GM21360 (cell line): ENCODE data around the gene TSPAN31.
"Not testable (repeated sequence)": the region's sequence is repeated elsewhere in the genome, so short reads cannot be mapped to it uniquely, and the experiment has no call there.

ENCODE experiments used
- ATAC-seq: cut with Tn5 transposase; IDR thresholded peaks from one replicate; pipeline ENCODE4 v1.9.1; 2021; ENCODE audit warnings: mild to moderate bottlenecking, moderate library complexity; ENCODE audit not compliant: unreplicated experiment

TSPAN31 gene

GRCh38 chr12:57765698-57766463, 21.0 kb downstream of the TSPAN31 start:
- no peak for ATAC-seq

DNA sequence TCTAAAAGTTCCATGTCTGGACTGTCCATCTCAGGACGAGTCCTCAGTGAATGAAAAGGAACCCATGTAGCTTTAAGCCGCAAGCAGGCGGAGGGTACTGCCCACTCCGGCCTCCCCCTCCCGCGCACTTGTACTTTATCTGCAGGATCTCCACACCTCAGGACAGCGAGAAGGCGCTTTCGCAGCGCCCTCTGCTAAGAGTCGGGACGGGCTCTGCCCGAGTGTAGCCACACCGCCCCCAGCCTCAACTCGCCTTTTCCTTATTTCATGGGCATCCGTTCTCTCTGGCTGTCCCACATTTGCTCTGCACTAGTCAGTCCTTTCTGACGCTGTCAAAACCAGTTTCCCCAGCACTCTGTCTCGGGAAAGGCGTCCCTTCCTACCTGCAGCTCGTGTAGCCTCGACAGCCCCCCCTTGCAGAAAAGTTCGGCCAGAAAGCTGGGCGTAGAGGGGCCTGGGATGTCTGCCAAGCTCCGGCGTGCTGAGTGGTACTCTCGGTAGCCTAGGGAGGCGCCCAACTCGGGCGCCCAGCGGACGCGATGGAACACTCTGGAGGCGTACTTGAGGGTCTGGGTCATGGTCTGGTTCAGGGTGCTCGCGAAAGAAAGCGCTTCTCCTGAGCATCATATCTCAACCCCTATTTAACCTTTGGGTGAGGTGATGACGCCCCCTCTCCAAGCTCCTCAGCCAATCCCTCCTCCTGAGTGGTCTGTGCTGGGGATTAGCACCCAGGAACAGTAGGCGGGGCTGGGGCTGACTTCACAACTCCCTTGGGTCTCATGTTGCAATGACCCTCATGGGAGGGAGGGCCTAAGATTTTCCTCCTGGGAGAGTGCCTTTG, 21.8 kb downstream of the TSPAN31 start, which contains the start of gene CYP27B1:
Gene CYP27B1 (minus strand): TSS at position 615 of the 841 bp plus-strand sequence. CDS start 37 bp downstream, at position 578.
- ATAC-seq = no peak

DNA sequence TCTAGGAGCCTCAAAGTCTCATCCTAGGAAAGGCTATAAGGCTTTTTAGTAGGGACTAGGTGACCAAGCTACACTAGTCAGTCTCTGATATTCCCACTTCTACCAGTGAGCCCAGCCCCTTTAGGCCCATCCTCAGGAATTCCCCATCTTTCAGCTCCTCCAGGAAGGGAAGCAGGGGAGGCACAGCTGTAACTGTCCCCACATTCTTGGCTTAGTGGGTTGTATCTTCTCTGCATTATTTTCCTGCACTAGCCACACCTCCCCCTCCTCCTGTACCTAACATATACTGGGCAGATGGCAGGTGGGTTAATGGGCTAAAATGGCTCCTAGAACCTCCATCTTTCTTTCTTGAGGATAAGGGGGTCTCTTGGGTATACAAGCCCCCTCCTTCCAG, 22.5 kb downstream of the TSPAN31 start:
- no peak for ATAC-seq

- ATAC-seq = no peak
Observed at GRCh38 chr12:57767876-57768275, 23.0 kb downstream of the TSPAN31 start.

DNA sequence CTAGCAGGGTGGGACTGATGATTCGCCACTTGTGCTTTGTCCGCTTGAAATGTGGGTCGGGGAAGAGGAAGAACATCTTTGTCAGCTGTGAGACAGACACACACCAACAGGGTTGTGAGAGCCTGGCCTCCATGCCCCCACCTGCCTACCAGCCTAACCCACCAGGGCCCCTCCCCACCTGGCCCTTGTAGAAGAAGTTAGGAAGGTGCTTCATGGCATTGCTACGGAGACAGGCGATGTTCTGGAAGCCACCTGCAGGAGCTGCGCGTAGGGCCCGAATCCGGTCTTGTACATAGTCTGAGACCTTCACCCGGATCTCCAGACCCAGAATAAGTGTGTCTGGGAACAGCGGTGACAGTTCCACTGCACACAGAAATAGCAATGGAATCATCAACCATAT, 24.8 kb downstream of the TSPAN31 start:
- no peak for ATAC-seq

GRCh38 chr12:57770734-57771133, 25.9 kb downstream of the TSPAN31 start:
- no peak for ATAC-seq

DNA sequence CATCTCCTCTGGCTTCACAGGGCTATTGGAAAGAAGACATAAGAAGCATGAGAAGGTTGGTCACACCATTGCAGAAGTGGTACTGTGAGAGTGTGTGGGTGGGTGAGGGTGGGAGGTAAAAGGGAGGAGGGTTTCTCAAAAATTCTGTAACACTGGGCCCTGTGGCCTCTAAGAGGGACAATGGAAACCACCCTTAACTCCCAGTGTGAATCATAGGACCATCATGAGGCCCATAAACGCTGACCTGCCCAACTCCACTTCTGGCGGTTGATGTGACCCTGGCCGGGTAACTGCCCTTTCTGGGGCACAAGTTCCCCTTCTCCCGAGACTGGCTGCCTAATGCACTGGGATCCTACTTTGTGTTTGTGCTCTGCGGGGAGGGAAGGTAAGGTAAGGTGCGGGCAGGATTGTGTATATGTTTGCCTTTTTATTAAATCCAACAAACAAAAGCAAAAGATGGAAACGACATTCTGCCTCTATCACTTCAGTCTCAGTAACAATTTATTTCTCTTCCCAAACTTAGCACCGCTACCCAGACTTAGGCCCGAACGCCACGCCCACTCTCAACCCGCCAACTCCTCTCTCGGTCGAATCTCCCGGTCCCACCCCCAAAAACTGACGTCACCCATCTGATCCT, 26.5 kb downstream of the TSPAN31 start:
- peak; percentile 64 for ATAC-seq

- ATAC-seq = peak; percentile 80
Observed at GRCh38 chr12:57771873-57772428, 27.1 kb downstream of the TSPAN31 start, which contains the start of gene METTL1. METTL1 (minus strand) TSS chr12:57772105; CDS start chr12:57772083, 22 bp downstream.

- ATAC-seq = peak; percentile 15
Observed at GRCh38 chr12:57772429-57773322, 27.8 kb downstream of the TSPAN31 start, which contains the start of gene EEF1AKMT3. EEF1AKMT3 (plus strand) TSS chr12:57772614; CDS start chr12:57772725, 111 bp downstream.

GRCh38 chr12:57774634-57775033, 29.8 kb downstream of the TSPAN31 start:
- ATAC-seq = not testable (repeated sequence)

DNA sequence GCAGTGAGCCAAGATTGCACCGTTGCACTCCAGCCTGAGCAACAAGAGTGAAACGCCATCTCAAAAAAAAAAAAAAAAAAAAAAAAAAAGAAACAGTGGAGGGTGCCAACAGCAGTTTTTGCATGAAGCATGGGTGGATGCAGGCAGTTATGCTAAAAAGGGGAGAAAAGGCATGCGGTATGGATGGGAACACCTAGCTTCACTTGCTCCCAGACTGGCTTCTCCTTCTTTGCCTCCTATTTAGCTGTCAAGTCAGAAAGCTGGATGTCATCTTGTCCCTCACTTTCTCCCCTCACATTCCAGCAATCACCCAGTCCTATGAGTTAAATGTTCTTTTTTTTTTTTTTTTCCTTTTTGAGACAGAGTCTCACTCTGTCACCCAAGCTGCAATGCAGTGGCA, 30.2 kb downstream of the TSPAN31 start:
- no peak for ATAC-seq

- no peak for ATAC-seq
Observed at GRCh38 chr12:57775563-57776246, 30.9 kb downstream of the TSPAN31 start.

- ATAC-seq = no peak
Observed at GRCh38 chr12:57776247-57776587, 31.4 kb downstream of the TSPAN31 start.

- no peak for ATAC-seq
Observed at GRCh38 chr12:57777367-57777766, 32.5 kb downstream of the TSPAN31 start.

- ATAC-seq = no peak
Observed at GRCh38 chr12:57777911-57778310, 33.1 kb downstream of the TSPAN31 start.

DNA sequence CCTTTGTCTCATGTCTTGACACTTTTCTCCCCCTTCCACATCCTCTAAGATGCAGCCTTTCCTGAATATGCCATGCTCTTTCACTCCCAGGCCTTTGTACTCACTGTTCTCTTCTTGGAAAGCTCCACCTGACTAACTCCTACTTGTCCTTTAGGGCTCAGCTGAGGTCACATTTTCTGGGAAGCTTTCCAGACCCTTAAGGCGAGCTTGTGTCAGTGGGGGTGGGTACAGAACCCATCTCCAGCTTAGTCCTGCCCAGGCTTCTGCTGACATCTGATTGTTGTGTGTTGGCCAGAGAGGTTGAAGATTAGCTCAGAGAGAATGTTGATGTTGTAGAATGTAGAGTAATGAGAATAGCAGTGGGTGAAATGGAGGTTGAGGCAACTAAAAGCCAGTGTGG, 34.9 kb downstream of the TSPAN31 start:
- no peak for ATAC-seq

DNA sequence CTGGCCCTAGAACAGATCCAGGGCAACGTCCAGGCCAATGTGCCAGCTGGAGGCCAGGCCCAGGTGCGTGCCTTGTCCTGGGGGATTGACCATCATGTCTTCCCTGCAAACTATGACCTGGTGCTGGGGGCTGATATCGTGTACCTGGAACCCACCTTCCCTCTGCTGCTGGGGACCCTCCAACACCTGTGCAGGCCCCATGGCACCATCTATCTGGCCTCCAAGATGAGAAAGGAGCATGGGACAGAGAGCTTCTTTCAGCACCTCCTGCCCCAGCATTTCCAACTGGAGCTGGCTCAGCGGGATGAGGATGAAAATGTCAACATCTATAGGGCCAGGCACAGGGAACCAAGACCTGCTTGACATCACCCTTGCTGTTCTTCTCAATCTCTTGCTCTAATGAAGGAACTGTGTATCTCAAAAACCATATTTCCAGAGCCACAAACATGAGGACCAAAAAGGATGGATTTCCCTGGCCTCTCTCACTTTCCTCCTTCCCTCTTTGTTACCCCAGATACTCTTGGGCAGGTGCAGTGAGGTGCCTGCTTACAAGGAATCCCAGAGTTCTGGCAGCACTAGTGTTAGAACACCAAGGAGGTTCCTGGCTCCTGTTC, 35.6 kb downstream of the TSPAN31 start:
- ATAC-seq = no peak

DNA sequence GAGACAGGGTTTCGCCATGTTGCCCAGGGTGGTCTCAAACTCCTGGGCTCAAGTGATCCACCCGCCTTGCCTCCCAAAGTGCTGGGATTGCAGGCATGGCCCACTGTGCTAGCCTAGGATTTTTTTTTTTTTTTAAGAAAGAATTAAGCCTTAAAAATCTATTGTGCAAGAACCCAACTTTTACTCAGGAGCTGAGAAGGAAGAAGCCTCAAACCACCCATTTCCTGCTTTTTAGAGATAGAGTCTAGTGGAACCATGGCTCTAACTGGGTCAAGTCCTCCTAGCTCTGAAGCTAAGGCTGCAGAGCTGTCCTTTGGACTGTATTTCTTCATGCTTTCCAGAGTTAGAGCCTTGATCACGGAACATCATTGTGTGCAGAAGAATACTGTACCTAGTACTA, 36.4 kb downstream of the TSPAN31 start:
- no peak for ATAC-seq

GRCh38 chr12:57781801-57782200, 37.0 kb downstream of the TSPAN31 start:
- no peak for ATAC-seq
